ENCODE data around the gene GDF15.

DNA sequence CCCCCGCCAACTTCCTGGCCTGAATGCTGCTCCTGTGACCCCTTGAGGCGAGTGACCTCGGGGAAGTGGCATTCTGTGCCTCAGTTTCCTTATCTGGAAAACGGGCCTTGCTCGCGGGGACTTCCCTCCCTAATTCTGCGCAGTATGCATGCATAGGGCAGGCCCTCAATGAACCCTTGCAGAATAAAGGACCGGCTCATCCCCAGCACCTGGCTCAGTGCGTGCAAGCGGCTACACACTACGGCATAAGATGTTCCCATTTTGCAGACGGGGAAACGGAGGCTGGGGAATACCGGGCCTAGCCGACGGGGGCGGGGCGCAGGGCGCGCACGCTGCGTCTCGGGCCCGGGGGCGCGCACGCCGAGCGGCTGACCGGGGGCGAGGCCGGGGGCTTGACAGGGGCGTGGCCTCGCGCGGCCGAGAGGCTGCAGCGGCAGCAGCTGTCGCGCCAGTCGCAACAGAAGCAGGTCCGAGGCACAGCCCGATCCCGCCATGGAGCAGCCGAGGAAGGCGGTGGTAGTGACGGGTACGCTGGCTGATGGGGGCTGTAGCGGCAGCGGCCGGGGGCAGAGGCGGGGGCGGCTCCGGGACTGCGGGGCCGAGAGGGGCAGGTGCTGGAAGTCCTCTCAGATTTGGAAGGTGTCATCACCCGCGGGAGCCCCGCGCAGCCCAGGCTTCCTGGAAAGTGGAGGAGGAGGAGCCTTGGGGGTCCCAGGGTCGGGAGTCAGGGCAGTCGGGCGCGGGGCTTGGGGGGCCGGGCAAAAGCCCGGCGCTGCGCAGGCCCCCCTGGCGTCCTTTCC, 45.6 kb upstream of the GDF15 start, which contains the start of gene PGPEP1:
- TF ChIP-seq EZH2phosphoT487 (IDR thresholded peaks at IDR 0.05; ENCODE audit: insufficient read depth, low read depth) = no peak
- no peak for TF ChIP-seq EZH2 (IDR thresholded peaks at IDR 0.05; ENCODE audit: insufficient read depth, poor library complexity, severe bottlenecking)

Data from GM23248 (cell line).